Epithelial cell of esophagus (primary cell): ENCODE measurements around the gene ERBIN.
A peak's percentile ranks its signal among the peaks of the same experiment; 100 is the strongest.
"Not testable (repeated sequence)": the region's sequence is repeated elsewhere in the genome, so short reads cannot be mapped to it uniquely, and the experiment has no call there.

Experiments
- DNase-seq: peaks from one replicate; pipeline ENCODE4 v3.0.0; 2010; ENCODE audit warnings: low read depth
- H3K4me3 ChIP-seq: 2 replicates; pipeline ENCODE4 v1.5.1; 2011; ENCODE audit warnings: mild to moderate bottlenecking, low read length, control low read depth
- CTCF ChIP-seq: IDR thresholded peaks from 2 replicates; pipeline ENCODE4 v1.5.1; 2011; ENCODE audit warnings: low read depth, mild to moderate bottlenecking, low read length, control low read depth, inconsistent platforms; ENCODE audit not compliant: insufficient read depth; ENCODE audit errors: missing control alignments

The ERBIN gene

GRCh38 chr5:65907135-65907534, 19.2 kb upstream of the ERBIN start:
- no peak for TF ChIP-seq CTCF
- H3K4me3 ChIP-seq, result no peak overlapping the region
- DNase-seq, result peak; percentile 77

- TF ChIP-seq CTCF, result no peak
- no peak for DNase-seq
These were observed 15.7 kb upstream of the ERBIN start for GRCh38 chr5:65910711-65911110.

GRCh38 chr5:65912311-65912710, 14.1 kb upstream of the ERBIN start:
- no peak overlapping the region for H3K4me3 ChIP-seq
- no peak for DNase-seq
- TF ChIP-seq CTCF, result no peak

More at GRCh38 chr5:65910711-65911110, 15.7 kb upstream of the ERBIN start:
- H3K4me3 ChIP-seq, result no peak overlapping the region

GRCh38 chr5:65913519-65913918, 12.9 kb upstream of the ERBIN start:
- no peak for TF ChIP-seq CTCF
- H3K4me3 ChIP-seq, result no peak overlapping the region
- no peak for DNase-seq

GRCh38 chr5:65914641-65915196, 11.7 kb upstream of the ERBIN start:
- TF ChIP-seq CTCF, result no peak
- DNase-seq, result no peak
- no peak overlapping the region for H3K4me3 ChIP-seq

- not testable (repeated sequence) for DNase-seq, H3K4me3 ChIP-seq
These were observed 10.7 kb upstream of the ERBIN start for GRCh38 chr5:65915661-65916060.

GRCh38 chr5:65916066-65916465, 10.3 kb upstream of the ERBIN start:
- DNase-seq, result no peak
- no peak overlapping the region for H3K4me3 ChIP-seq
- TF ChIP-seq CTCF, result no peak
